IPS-18c (cell line): ENCODE data around the gene GFAP.
"Not testable (repeated sequence)": the region's sequence is repeated elsewhere in the genome, so short reads cannot be mapped to it uniquely, and the experiment has no call there.

Experiments used
- H3K4me3 ChIP-seq: 2 replicates; pipeline ENCODE4 v1.7.0; 2013; ENCODE audit warnings: low read depth, mild to moderate bottlenecking, low read length, moderate library complexity; ENCODE audit not compliant: insufficient read depth
- H3K9me3 ChIP-seq: one replicate; pipeline ENCODE4 v1.6.1; 2013; ENCODE audit warnings: mild to moderate bottlenecking, low read length, moderate library complexity; ENCODE audit not compliant: control insufficient read depth, insufficient read depth

Gene GFAP

DNA sequence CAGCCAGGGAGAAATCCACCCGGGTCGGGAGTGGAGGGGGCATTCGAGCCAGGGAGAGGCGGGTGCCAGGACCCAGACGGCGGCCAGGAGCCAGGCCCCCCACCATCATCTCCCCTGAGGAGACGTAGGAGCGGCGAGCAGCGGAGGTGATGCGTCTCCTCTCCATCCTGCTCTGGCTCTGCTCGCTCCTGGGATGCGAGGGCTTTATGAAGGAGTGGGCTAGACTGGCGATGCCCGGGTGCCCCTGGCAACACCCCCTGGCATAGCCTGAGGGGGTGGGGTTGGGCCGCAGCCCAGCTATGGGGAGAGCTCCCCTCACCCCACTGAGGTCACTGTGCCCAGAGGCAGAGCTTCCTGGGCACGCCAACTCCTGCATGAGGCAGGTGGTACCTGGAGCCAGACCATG is at the start of gene GFAP:
Gene GFAP (minus strand): TSS at position 180 of the 406 bp plus-strand sequence. CDS start 14 bp downstream, at position 166.
- H3K4me3 ChIP-seq, result no peak within 1 kb of the TSS

GRCh38 chr17:44961921-44962350 is 46.6 kb upstream of the GFAP start:
- no peak overlapping the region for H3K4me3 ChIP-seq

More for the DNA sequence above, at the start of gene GFAP:
- no peaks in the 10 kb centered on the region for H3K9me3 ChIP-seq

GRCh38 chr17:44960691-44961090 is 45.4 kb upstream of the GFAP start:
- Histone ChIP-seq H3K9me3 (no peaks in the 10 kb centered on the region), H3K4me3 (no peak overlapping the region)

More at GRCh38 chr17:44961921-44962350, 46.6 kb upstream of the GFAP start:
- no peaks in the 10 kb centered on the region for H3K9me3 ChIP-seq

DNA sequence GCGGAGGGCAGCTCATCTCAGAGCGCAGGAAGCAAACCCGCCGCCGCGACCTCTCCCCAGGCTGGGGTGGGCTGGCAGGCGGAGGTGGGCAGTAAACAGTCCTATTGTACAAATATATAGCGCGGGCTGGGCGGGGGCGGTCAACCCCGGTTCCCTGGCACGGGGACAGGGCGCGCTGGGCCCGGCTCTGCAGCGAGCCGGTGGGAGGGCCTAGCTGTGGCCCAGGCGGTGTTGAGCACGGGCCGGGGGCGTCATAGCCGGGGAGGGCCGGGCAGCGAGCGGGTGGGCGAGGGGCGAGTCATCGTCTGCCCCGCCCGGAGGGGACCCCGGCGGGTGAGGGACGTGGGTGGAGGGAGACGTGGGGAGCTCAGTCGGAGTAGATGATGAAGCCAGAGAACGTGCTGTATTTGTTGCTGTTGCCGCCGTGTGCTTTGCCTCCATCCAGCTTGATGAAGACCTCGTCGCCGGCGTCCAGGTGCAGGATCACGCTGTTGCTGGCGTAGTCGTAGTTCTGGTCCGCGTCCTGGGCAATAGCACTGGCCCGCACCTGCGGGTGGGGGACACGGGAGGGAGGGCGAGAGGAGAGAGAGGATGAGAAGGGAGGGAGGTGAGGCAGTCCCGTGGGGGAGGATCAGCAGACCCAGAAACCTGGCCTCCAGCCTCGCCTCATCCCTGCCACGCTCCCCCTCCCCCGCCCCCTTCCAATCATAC is 44.7 kb upstream of the GFAP start:
- H3K4me3 ChIP-seq, result no peak overlapping the region; the same call in 1 of the 2 replicates
- H3K9me3 ChIP-seq, result no peaks in the 10 kb centered on the region

DNA sequence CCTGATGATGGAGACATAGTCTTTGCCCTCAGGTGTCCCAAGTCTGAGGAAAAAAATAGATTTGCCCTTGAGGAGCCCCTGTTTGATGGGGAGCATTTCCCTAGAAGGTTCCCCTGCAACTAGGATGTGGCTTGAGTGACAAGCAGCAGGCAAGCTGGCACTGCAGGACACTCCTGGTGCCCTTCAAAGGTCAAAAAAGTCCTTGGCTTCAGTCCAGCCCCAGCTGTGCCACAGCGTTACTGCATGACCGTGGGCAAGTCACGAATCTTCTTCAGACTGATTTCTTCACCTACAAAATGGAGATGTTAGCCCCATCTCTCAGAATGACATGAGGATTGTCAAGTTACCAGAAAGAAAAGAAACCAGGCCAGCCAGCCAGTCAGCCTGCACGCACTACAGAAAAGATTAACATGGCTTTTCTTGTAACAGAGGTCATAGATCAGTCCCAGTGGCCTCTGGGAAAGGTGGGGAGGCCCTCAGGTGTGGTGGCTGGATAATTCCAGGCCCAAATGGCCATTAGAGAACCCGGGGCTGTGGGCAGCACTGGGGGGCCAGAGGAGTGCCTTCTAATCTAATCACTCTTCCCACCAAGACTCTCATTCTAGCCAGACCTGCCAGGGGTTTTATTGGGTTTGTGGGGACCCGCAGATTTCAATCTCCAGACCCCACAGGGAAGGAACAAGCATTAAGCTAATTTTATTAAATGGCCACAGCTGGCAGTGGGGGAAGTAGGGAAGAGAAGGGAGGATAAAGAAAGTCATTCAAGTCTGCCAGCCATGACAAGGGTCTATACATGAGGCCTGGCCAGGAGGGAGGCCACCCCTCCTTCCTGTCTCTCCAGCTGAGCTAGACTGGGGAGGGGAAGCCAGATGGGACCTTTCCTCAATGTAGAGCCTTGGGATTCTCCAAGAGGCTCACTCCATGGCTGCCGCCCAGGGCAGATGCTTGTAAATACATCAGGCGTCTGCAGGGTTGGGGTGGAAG is 42.0 kb upstream of the GFAP start:
- Histone ChIP-seq H3K9me3 (no peaks in the 10 kb centered on the region), H3K4me3 (no peak overlapping the region)

DNA sequence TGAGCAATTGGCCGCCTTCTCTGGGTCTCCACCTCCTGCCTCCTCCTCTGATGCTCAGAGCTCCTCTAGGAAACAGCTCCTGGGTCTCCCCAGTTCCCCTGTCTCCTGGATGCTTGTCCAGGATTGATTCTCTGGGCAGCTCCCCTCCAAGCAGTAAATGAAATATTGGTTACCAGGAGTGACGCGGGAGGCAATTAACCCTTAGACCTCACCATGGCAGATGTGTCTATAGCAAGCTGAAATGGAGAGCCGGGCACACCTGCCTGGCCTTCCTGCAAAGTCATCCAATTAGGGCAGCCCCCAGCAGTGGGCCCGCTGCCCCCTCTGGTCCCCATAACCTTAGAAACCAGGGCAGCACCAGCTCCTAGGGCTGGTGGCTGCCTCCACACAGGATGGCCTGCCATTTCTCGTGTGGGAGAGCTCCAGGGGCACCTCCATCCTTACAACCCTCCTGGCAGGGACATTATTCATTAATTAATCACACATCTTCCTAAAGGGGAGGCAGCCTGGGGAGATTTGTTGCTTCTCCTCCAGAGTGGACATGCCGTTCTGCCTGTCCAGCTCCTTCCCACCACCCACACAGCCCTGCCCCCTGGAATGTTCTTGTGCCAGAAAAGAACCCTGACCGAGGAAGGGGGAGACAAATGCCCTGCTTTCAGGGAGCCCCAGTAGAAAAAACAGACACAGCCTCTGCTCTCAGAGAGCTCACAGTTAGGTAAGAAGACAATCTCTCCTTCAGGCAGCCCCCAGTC is 40.5 kb upstream of the GFAP start:
- Histone ChIP-seq H3K4me3 (no peak overlapping the region), H3K9me3 (no peaks in the 10 kb centered on the region)

- Histone ChIP-seq H3K4me3 (no peak overlapping the region), H3K9me3 (no peaks in the 10 kb centered on the region)
Measured at GRCh38 chr17:44952946-44953475, 37.7 kb upstream of the GFAP start.

DNA sequence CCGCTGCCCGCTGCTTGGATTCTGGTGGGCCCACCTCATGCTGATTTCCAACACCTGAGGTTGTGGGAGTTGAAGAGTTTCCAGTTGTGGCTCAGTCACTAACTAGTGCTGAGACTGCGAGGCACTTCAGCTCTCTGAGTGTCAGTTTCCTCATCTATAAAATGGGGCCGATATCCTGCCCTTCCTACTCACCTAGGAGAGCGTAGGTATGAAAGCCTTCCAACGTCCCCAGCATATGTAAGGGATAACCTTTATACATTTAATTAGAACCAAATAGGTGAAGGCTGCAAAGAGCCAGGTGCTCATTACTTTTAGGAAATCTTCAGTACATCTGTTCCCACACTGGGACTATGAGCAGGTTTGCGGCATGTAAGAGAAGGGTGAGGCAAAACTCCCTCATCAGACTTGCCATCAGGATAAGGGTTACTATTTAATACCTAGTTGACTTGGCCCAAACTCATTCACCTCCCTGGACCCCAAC is 33.1 kb upstream of the GFAP start:
- Histone ChIP-seq H3K4me3 (peak overlapping the region; percentile 93), H3K9me3 (no peaks in the 10 kb centered on the region)

GRCh38 chr17:44947461-44948314 is 32.4 kb upstream of the GFAP start, which contains the start of gene KIF18B:
KIF18B (minus strand) TSS chr17:44947773; CDS start chr17:44936344, 11,429 bp downstream.
- Histone ChIP-seq H3K4me3 (peak within 1 kb of the TSS; percentile 93), H3K9me3 (no peaks in the 10 kb centered on the region)

GRCh38 chr17:44945652-44946051 is 30.4 kb upstream of the GFAP start:
- H3K4me3 ChIP-seq, H3K9me3 ChIP-seq: not testable (repeated sequence)

DNA sequence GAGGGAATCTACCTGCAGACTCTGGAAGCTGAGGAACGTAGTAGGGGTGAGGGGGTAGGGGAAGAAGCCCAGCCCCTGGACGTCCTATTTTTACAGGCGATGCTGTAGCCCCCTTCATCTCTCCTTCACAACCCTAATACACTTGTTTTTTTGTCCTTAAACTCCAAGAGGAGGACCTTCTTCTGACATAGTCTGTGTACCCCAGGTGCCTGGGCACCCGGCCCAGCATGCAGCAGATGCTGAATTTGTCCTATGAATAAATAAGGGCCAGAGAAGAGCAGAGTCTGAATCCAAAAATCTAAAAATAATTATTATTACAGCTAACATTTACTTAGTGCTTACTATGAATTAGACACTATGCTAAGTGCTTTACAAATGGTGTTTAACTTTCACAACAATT is 27.2 kb upstream of the GFAP start:
- Histone ChIP-seq H3K9me3 (no peaks in the 10 kb centered on the region), H3K4me3 (no peak overlapping the region)

DNA sequence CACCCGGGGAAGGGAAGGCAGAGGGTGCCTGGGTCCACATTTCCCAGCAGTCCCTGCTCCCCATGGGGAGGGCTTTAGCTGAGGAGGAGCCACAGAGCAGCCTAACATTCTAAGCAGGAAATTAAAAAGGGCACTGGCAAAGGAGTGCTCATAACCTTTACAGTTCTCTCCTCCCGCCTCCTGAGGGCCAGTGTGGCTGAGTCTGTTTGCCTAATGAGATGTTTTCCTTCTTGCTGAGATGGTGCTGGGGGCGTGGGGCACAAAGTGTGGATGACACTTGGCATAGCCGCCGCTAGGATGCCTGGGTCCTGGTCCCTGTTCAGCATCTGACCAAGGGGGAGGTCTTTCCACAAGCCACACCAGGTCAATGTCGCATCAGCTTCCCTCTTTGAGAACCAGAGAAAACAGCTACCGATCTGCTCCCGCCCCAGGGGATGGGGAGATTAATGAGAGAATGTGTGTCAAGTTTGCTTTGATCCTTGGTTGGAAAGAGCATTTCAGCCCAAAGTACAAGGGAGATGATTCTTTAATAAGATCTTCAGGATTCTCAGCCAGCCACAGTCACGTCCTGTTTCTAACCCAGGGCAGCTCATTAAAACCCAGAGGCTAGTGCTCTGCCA is 26.5 kb upstream of the GFAP start:
- H3K4me3 ChIP-seq, result no peak overlapping the region
- no peaks in the 10 kb centered on the region for H3K9me3 ChIP-seq

GRCh38 chr17:44940768-44941167 is 25.5 kb upstream of the GFAP start:
- H3K4me3 ChIP-seq, result no peak overlapping the region
- H3K9me3 ChIP-seq, result no peaks in the 10 kb centered on the region

GRCh38 chr17:44940317-44940716 is 25.0 kb upstream of the GFAP start:
- Histone ChIP-seq H3K4me3 (no peak overlapping the region), H3K9me3 (no peaks in the 10 kb centered on the region)

DNA sequence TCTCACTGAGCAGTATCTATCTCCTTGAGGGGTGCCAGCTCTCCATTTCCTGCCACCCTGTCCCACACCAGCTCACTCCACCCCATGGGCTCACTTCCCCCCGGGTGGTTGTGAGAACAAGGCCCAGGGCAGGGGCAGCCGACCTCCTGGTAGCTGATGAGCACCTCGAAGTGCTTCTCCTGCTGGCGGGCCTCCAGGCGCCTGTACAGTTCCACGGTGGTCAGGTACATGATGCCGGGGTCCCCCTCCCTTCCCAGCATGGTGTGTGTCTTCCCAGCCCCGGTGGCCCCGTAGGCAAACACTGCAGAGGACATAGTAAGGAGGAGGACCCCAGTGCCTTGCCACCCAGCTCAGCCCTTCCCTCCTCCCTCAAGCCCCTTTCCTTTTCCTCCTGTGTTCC is 19.8 kb upstream of the GFAP start:
- Histone ChIP-seq H3K9me3 (no peaks in the 10 kb centered on the region), H3K4me3 (no peak overlapping the region)

DNA sequence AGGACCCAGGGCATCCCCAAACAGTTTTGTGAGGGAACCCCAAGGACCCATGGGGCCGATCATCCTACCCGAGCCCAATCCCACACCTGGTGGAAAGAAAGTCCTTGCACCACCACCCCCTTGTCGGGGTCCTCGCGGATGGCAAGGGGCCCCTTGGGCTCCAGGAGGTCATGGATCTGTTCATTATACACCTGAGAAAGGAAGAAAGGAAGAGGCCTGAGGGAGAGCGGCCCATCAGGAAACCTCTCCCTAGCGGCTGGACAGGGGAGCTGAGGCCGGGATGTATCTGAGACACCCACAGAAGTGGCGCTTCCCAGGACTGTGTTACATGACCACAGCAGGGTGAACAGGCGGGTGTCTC is 19.4 kb upstream of the GFAP start:
- no peaks in the 10 kb centered on the region for H3K9me3 ChIP-seq

More for the DNA sequence above, 19.4 kb upstream of the GFAP start:
- H3K4me3 ChIP-seq, result no peak overlapping the region
